Activated CD8-positive, alpha-beta memory T cell treated with anti-CD3 and anti-CD28 coated beads for 1 hour (primary cell): Measurements from ENCODE around the gene CSNK2A1.
"Not testable (repeated sequence)": the region's sequence is repeated elsewhere in the genome, so short reads cannot be mapped to it uniquely, and the experiment has no call there.

Experiments
- DNase-seq, 2 donors: peaks; one replicate each; pipeline ENCODE4 v3.0.0-alpha.2; 2020; ENCODE audit warnings: low read depth in 1 of 2; ENCODE audit errors: extremely low read depth in 1 of 2

CSNK2A1 gene

DNA sequence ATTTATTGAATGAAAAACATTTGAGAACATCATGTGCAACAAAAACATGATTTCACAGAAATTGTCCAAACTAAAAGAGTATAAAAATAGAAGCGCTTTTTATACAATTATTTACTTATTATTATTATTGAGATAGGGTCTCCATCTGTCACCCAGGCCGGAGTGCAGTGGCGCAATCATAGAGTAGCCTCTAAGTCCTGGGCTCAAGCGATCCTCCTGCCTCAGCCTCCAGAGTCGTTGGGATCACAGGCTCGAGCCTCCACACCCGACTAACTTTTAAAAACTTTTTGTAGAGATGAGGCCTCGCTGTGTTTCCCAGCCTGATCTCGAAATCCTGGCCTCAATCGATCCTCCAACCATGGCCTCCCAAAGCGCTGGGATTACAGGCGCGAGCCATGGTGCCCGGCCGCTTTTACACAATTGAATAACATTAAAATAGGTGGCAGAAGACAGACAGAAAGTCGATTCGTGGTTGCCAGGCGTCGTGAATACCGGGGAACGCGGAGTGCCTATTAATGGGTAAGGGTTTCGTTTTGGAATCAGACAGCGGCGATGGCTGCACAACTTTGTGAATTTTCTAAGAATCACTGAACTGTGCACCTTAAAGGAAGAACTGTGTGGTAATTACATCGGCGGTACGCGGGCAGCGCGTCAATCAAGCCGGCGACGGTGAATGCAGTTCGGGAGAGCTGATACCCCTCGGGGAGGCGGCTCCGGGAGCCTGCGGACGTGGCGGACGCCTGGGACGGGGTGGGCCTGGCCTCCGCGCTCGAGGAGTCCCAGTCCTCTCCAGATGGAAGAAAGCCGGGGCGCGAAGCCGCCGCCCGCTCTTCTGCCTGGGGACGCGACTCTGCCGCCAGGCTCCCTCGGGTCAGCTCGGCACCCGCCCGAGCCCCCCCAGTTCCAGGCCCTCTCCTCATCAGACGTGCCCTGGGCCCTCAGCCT lies 82.1 kb downstream of the CSNK2A1 start:
- peak in 1 of 2 donors; percentile 28 for DNase-seq

- no peak for DNase-seq
These were observed 82.9 kb downstream of the CSNK2A1 start for GRCh38 chr20:460707-461106.

DNA sequence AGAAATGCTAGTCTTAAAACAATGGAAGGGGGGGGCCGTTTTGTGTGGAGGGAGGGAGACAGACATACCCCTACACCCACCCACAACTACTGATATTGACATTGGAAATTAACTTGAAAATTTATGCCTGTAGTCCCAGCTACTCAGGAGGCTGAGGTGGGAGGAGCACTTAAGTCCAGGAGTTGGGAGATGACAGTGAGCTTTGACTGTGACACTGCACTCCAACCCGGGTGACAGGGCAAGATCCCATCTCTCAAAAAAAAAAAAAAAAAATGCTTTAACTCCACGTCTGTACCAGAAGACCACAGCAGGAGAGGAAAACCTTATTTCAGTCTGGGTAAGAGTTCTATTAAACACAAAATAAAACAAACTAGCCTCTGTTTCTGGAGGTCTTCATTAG lies 83.4 kb downstream of the CSNK2A1 start:
- DNase-seq, result no peak

- no peak for DNase-seq
These were observed 84.8 kb downstream of the CSNK2A1 start for GRCh38 chr20:458776-459175.

DNA sequence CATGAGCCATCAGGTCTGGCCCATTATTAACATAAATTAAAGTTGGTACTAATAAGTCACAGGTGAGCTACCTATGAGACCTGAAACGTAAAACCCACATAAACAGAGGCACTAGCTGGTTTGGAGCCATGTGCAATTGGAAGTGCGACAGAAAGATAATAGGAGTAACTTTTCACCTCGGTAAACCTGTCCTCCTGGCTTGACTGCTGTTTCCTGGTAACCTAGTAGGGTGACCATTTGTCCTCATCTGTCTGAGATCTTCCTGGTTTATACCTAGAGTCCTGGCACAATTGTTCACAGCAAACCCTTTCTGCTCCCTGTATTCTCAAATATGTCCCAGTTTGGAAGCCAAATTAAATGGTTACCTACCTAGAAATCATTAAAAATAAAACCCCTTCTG lies 88.6 kb downstream of the CSNK2A1 start:
- no peak for DNase-seq

- DNase-seq, result not testable (repeated sequence)
These were observed 91.6 kb downstream of the CSNK2A1 start for GRCh38 chr20:452021-452420.

DNA sequence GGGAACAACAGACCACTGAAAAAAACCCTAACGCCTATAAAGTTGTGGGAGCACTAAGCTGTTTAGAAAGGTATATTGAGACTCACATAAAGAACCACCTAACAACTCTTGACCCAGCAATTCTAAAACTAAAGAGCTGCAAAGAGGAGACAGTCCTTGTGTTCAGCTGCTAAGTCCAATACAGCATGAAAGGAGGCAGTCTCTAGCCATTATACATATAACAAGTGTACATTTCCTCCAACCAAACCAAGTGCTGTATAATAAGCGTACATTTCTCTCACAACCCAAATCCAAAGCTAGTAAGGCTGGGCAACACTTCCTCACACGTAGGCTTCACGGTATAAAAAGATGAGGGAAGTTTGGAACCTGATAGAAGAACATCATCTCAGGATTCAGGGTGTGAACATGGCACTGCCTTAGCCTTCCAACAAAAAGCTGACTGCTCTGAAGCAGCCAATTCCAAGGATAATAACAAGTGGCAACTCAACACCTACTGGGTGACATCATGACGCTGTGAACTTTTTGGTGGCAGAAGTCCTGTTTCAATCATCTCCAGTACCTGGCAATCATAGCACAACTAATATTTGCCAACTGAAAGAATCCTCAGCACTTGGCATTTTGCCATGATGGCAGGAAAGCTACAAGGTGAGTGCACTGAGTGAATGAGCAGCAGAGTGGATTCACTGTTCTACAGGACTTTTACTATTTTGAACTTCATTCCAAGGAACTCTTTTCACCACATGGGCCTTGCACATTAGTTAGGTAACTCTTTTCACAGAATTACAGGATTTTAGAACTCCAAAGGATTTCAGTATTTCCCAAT lies 97.9 kb downstream of the CSNK2A1 start:
- DNase-seq, result no peak

DNA sequence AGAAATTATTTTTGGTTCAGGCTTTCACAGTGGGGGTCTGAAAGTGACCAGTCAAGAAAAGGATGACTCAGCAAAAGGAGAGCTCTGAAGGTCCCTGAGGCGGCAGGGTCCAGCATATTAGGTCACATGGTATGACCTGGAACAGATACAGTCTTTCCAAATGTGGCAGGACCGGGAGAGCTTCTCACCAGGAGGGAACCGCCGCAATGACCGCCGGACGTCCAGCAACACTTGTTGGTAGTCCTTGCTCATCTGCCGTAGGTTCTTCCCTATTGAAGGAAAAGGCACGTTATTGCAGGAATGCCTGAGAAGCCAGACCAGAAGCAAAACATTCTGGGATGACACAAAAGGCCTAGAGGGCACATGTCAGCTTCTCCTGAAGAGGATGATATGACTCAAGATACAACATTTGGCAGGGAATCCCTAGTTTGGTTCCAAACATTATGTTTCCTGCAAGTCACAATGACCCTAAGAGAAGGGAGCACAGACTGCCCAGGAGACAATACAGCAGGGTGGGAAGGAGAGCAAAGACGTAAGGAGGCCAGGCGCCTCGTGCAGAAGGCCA lies 98.6 kb downstream of the CSNK2A1 start:
- no peak for DNase-seq

- no peak for DNase-seq
These were observed 99.5 kb downstream of the CSNK2A1 start for GRCh38 chr20:444117-444516.

GRCh38 chr20:443223-443775 lies 100.3 kb downstream of the CSNK2A1 start:
- no peak for DNase-seq

DNA sequence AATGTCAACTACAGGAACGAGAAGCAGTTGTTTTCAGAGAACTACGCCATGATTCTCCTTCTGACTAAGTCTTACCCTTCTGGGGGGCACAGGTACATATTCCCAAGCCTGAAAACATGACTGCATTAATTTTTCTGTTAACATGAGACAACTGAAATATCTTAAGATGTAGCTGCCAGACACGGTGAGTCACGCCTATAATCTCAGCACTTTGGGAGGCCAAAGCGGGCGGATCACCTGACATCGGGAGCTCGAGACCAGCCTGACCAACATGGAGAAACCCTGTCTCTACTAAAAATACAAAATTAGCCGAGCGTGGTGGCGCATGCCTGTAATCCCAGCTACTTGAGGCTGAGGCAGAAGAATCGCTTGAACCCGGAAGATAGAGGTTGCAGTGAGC lies 103.0 kb downstream of the CSNK2A1 start:
- no peak for DNase-seq

GRCh38 chr20:440148-440547 lies 103.4 kb downstream of the CSNK2A1 start:
- DNase-seq, result no peak

DNA sequence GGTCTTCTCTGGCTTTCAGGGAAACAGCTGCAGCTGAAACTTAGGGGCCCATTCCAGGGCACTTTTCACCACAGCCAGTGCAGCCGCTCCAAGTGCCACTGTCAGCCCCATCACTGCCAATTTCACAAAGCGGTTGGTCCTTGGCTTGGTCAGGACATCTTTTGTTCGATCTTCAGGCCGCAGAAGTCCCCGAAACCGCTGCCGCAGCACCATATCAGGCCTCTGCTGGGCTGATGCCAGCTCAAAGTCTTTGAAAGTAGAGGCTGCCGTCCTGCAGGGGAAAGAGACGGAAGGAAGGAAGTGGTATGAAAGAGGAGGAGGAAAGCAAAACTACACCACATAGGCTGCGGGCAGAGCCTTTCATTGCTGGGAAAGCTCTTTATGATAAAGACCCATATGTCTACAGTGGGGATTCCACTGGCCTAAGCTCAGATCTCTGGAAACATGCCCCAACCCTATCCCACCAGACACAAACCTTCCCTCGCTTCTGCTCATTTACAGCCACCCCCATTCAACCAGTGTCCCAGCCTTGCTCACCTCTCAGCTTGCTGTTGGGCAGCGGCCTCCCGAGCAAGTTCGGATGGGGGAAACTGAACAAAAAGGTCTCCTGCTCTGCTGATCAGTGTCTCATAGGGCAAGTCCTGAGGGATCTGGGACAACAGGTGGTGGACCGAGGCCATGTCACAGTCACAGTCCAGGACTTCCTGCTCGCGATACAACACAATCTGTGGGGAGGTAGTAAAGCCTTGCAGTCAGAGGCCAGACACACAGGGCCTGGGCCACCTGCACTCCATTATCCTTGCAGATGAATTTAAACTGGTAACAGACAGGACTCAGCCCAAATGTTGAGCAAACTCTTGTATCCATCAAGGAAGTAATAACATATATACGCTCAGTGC lies 104.8 kb downstream of the CSNK2A1 start:
- peak; percentile 21 to 24 for DNase-seq

- no peak for DNase-seq
These were observed 105.7 kb downstream of the CSNK2A1 start for GRCh38 chr20:437787-438486.

DNA sequence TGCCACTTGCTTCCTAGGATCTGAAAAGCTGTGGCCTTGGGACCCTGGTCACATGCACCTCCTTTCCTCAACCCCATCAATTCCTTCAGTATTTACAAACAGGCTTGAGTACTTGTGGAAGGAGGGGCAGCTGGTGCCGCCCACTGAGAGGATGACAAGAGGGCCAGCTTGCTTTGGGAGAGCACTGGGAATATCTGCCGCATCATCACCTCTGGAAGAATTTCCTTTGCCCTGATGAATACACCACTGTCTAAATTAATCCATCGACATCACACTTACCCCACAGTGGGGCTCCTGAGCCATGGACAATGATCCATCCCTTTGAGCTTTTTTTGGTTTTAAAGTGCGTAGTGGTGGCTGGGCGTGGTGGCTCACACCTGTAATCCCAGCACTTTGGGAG lies 107.1 kb downstream of the CSNK2A1 start:
- DNase-seq, result no peak

DNA sequence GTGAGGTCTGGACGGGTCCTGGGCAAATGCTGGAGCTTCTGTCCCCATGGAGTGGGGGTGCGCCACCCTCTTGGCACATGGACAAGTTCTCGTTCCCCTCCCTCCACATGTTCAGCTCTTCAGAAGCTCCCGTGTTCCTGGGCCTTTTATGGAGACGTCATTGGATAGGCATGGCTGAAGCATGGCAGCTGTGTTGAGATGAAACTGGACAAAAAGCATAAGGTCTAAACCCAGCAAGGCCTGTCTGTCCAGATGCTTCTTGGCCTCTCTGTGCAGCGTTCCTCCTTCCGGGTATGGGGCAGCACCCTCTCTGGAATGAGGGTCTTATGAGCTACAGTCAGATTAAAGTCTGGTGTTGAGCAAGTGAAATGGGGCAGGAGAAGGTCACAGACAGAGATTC lies 108.0 kb downstream of the CSNK2A1 start:
- DNase-seq, result no peak

DNA sequence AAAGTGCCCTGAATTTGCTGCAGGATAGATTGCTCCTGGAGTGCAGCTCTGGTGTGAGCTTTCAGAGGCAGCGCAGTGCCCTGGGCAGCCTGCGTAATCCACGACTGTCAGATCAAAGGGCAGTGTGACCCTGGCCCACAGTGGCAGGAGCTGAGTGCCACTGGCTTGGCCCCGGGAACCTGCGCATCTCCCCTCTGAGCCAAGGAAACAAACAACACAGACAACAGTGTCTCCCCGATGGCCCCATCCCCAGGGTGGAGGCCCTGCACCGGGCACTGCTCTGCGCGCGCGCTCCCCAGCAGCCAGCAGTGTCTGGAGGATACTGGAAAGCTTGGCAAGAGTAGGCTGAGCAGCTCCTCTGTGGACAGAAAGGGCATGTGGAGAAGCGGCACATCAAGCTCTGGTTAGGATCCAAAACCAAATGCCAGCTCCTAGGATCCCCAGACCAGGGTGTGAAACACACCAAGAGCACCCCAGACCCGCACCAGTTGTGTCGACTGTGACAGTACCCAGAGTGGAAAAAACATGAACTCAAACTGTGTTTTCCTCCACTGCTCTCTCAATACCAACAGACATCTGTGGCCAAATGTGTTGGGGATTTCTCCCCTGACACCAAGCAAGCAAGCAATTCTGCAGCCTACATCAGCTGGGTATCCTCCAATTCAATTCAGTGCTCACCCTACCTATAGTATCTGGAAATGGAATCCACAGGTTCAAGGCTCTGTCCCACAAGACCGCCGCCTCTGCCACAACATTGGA lies 108.8 kb downstream of the CSNK2A1 start:
- DNase-seq, result no peak

DNA sequence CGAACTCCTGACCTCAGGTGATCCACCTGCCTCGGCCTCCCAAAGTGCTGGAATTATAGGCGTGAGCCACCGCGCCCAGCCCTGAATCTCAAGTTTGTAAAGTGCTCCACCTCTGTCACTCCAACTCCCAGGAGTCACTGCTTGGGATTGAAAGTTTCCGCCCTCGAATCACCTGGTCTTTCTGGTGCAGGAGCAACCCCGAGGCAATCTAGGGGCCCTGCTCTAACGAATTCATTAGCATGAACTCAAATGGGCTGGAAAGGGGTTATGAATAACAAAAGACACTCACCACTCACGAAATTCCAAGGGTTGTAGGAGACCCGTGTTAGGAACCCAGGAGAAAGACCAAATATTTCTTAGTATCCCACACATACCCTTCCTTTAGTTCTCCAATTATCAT lies 109.4 kb downstream of the CSNK2A1 start:
- no peak for DNase-seq
